ENCODE data around the gene ATP13A5. TPM values are rescaled to one million over a fixed set of nuclear protein-coding genes. Genes with fewer than 3 reads are reported as not detected.
A peak's percentile ranks its signal among the peaks of the same experiment; 100 is the strongest.

The ATP13A5 gene
- total RNA-seq, 1 experiment from 2014 or later, result not detected

GRCh38 chr3:193305356-193305755 is 73.2 kb downstream of the ATP13A5 start:
- CTCF ChIA-PET, result no interaction called here
- Histone ChIP-seq H3K4me3 (ENCODE audit: low read depth in 2 of 2, low read length in 2 of 2) (no peak overlapping the region), H3K27ac (ENCODE audit: low read length) (no peak overlapping the region), H3K4me1 (ENCODE audit: control insufficient read depth, insufficient read depth, low read length) (no peaks in the 10 kb centered on the region), H3K36me3 (ENCODE audit: control insufficient read depth, insufficient read depth, low read length) (no peaks in the 10 kb centered on the region), H3K27me3 (ENCODE audit: control insufficient read depth, insufficient read depth, low read length) (no peaks in the 10 kb centered on the region), H3K9me3 (ENCODE audit: control insufficient read depth, insufficient read depth, low read depth, low read length) (no peaks in the 10 kb centered on the region)
- no peak for DNase-seq (ENCODE audit: low read depth, low spot score)
- intact Hi-C loops (cut with micrococcal nuclease; ENCODE audit: unreplicated experiment), result no loop called here
- no peak for TF ChIP-seq TCF7L2 (IDR thresholded peaks at IDR 0.05; ENCODE audit: low read depth, low read length)
- no peak for TF ChIP-seq SIN3A (IDR thresholded peaks at IDR 0.05; ENCODE audit: borderline replicate concordance, insufficient read depth, low read depth, low read length)
- TF ChIP-seq POLR2AphosphoS5 (IDR thresholded peaks at IDR 0.05; ENCODE audit: low read depth, low read length), result no peak
- TF ChIP-seq, protein P1, sequence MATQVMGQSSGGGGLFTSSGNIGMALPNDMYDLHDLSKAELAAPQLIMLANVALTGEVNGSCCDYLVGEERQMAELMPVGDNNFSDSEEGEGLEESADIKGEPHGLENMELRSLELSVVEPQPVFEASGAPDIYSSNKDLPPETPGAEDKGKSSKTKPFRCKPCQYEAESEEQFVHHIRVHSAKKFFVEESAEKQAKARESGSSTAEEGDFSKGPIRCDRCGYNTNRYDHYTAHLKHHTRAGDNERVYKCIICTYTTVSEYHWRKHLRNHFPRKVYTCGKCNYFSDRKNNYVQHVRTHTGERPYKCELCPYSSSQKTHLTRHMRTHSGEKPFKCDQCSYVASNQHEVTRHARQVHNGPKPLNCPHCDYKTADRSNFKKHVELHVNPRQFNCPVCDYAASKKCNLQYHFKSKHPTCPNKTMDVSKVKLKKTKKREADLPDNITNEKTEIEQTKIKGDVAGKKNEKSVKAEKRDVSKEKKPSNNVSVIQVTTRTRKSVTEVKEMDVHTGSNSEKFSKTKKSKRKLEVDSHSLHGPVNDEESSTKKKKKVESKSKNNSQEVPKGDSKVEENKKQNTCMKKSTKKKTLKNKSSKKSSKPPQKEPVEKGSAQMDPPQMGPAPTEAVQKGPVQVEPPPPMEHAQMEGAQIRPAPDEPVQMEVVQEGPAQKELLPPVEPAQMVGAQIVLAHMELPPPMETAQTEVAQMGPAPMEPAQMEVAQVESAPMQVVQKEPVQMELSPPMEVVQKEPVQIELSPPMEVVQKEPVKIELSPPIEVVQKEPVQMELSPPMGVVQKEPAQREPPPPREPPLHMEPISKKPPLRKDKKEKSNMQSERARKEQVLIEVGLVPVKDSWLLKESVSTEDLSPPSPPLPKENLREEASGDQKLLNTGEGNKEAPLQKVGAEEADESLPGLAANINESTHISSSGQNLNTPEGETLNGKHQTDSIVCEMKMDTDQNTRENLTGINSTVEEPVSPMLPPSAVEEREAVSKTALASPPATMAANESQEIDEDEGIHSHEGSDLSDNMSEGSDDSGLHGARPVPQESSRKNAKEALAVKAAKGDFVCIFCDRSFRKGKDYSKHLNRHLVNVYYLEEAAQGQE (IDR thresholded peaks at IDR 0.05; ENCODE audit: insufficient read depth in 1 of 2, low read depth in 2 of 2, low read length in 1 of 2), result no peak
- TF ChIP-seq, protein P2, sequence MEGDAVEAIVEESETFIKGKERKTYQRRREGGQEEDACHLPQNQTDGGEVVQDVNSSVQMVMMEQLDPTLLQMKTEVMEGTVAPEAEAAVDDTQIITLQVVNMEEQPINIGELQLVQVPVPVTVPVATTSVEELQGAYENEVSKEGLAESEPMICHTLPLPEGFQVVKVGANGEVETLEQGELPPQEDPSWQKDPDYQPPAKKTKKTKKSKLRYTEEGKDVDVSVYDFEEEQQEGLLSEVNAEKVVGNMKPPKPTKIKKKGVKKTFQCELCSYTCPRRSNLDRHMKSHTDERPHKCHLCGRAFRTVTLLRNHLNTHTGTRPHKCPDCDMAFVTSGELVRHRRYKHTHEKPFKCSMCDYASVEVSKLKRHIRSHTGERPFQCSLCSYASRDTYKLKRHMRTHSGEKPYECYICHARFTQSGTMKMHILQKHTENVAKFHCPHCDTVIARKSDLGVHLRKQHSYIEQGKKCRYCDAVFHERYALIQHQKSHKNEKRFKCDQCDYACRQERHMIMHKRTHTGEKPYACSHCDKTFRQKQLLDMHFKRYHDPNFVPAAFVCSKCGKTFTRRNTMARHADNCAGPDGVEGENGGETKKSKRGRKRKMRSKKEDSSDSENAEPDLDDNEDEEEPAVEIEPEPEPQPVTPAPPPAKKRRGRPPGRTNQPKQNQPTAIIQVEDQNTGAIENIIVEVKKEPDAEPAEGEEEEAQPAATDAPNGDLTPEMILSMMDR (IDR thresholded peaks at IDR 0.05), result no peak
- no TSS peak for BruUV-seq (replicated peaks)
- ATAC-seq, result no peak
- POLR2A ChIA-PET, result no interaction called here
- in situ Hi-C loops (cut with HindIII; ENCODE audit: low pct_unique_long_range_greater_than_20kb, low sequenced_read_pairs), result no loop called here

- H3K27ac ChIP-seq (ENCODE audit: low read length), result no peak overlapping the region
- ChIA-PET CTCF (no interaction called here), POLR2A (interaction anchor here (0.6 kb wide), 1 partner anchor 466 kb away, joined by 8 read pairs; no protein-coding TSS in a partner anchor)
- TF ChIP-seq, protein P2 (IDR thresholded peaks at IDR 0.05), result no peak
- TF ChIP-seq TCF7L2 (IDR thresholded peaks at IDR 0.05; ENCODE audit: low read depth, low read length) (no peak), POLR2AphosphoS5 (IDR thresholded peaks at IDR 0.05; ENCODE audit: low read depth, low read length) (no peak), SIN3A (IDR thresholded peaks at IDR 0.05; ENCODE audit: borderline replicate concordance, insufficient read depth, low read depth, low read length) (no peak)
- TF ChIP-seq, protein P1 (IDR thresholded peaks at IDR 0.05; ENCODE audit: insufficient read depth in 1 of 2, low read depth in 2 of 2, low read length in 1 of 2), result no peak
- H3K36me3 ChIP-seq (ENCODE audit: control insufficient read depth, insufficient read depth, low read length), result no peaks in the 10 kb centered on the region
- no peaks in the 10 kb centered on the region for H3K9me3 ChIP-seq (ENCODE audit: control insufficient read depth, insufficient read depth, low read depth, low read length)
- no peaks in the 10 kb centered on the region for H3K27me3 ChIP-seq (ENCODE audit: control insufficient read depth, insufficient read depth, low read length)
- H3K4me3 ChIP-seq (ENCODE audit: low read depth in 2 of 2, low read length in 2 of 2), result no peak overlapping the region
- ATAC-seq (peak; percentile 38; the same call in 1 of the 2 replicates), DNase-seq (ENCODE audit: low read depth, low spot score) (peak; percentile 41)
- no peaks in the 10 kb centered on the region for H3K4me1 ChIP-seq (ENCODE audit: control insufficient read depth, insufficient read depth, low read length)
- in situ Hi-C loops (cut with HindIII; ENCODE audit: low pct_unique_long_range_greater_than_20kb, low sequenced_read_pairs) (no loop called here), intact Hi-C loops (cut with micrococcal nuclease; ENCODE audit: unreplicated experiment) (no loop called here)
- no TSS peak for BruUV-seq (replicated peaks)
Observed at GRCh38 chr3:193301433-193301832, 77.1 kb downstream of the ATP13A5 start.

Measured in Panc1 (cell line).